A549 (cell line): ENCODE measurements around the gene GFOD2. TPM values are rescaled to one million over a fixed set of nuclear protein-coding genes. Genes with fewer than 3 reads are reported as not detected.

Experiments used
- ATAC-seq, 2 experiments: fragments of 200-7000 bp in 1 of 2; fragments of >200 bp in 1 of 2; cut with Nextera tagmentation in 1 of 2; cut with Tn5 transposase in 1 of 2; 3 replicates each; pipeline versions ENCODE4 v1.8.0 to v1.9.1; 2018 to 2020; ENCODE audit warnings: mild to moderate bottlenecking in 1 of 2, moderate library complexity in 1 of 2
- CTCF ChIA-PET: fragments of 300-600 bp; sonication (Branson Sonifier 250); formaldehyde crosslinking; extraction: SDS; loops from one replicate; lab custom pipeline; 2021; ENCODE audit warnings: antibody characterized with exemption, inconsistent platforms; lab: Yijun Ruan, JAX
- POLR2A ChIA-PET: fragments of 350-600 bp; formaldehyde crosslinking; extraction: SDS; loops from one replicate; lab custom pipeline; 2021; ENCODE audit warnings: antibody characterized with exemption, inconsistent platforms; lab: Yijun Ruan, JAX
- DNase-seq, 2 experiments: peaks; one replicate each; pipeline versions ENCODE4 v3.0.0 to v3.0.0-alpha.2; 2011 to 2016; ENCODE audit warnings: low read depth in 1 of 2, low spot score in 1 of 2
- FAIRE-seq: peaks from 2 replicates; lab custom pipeline; 2011; peaks lifted over from hg19 to GRCh38; lab: Jason Lieb, UNC
- H3K27ac ChIP-seq, 2 experiments: fragments of >200 bp; sonication (Bioruptor Twin); formaldehyde crosslinking; 3 replicates each; pipeline ENCODE4 v1.5.1; 2016 to 2017
- H3K4me1 ChIP-seq: fragments of >200 bp; sonication (Bioruptor Twin); formaldehyde crosslinking; 3 replicates; pipeline ENCODE4 v1.6.1; 2016
- H3K4me2 ChIP-seq: fragments of >200 bp; sonication (Bioruptor Twin); formaldehyde crosslinking; 3 replicates; pipeline ENCODE4 v1.6.1; 2016
- H3K4me3 ChIP-seq: fragments of >200 bp; sonication (Bioruptor Twin); formaldehyde crosslinking; 3 replicates; pipeline ENCODE4 v1.5.1; 2016
- H3K9me3 ChIP-seq: fragments of >200 bp; sonication (Bioruptor Twin); formaldehyde crosslinking; 3 replicates; pipeline ENCODE4 v1.6.1; 2016
- ATOH8 ChIP-seq: fragments of 250-450 bp; sonication (Bioruptor Pico); IDR thresholded peaks from 2 replicates; pipeline ENCODE4 v1.5.0; 2020; ENCODE audit warnings: low read depth, mild to moderate bottlenecking, moderate library complexity
- CBX2 ChIP-seq: fragments of 200-600 bp; sonication (generic); IDR thresholded peaks from 2 replicates; pipeline ENCODE4 v1.6.1; 2016; ENCODE audit warnings: low read depth, mild to moderate bottlenecking, borderline replicate concordance
- CTCF ChIP-seq: fragments of >200 bp; sonication (Bioruptor Twin); formaldehyde crosslinking; IDR thresholded peaks from 3 replicates; pipeline ENCODE4 v1.5.1; 2016
- EHMT2 ChIP-seq: fragments of 200-600 bp; sonication (generic); IDR thresholded peaks from 2 replicates; pipeline ENCODE4 v1.6.1; 2016; ENCODE audit warnings: antibody characterized with exemption, low read depth, mild to moderate bottlenecking, moderate library complexity
- ELK1 ChIP-seq: fragments of 150-350 bp; IDR thresholded peaks from 2 replicates; pipeline ENCODE4 v1.6.1; 2014; ENCODE audit warnings: low read depth, mild to moderate bottlenecking, low read length
- FOSB ChIP-seq: fragments of 250-450 bp; sonication (Bioruptor Pico); IDR thresholded peaks from 2 replicates; pipeline ENCODE4 v1.5.0; 2020; ENCODE audit warnings: mild to moderate bottlenecking, moderate library complexity
- HDAC2 ChIP-seq: fragments of 200-600 bp; sonication (generic); IDR thresholded peaks from 2 replicates; pipeline ENCODE4 v1.6.1; 2016
- HES2 ChIP-seq: fragments of >200 bp; sonication (Bioruptor Twin); formaldehyde crosslinking; IDR thresholded peaks from 2 replicates; pipeline ENCODE4 v1.6.1; 2016
- HEYL ChIP-seq: fragments of 250-450 bp; sonication (Bioruptor Pico); IDR thresholded peaks from 2 replicates; pipeline ENCODE4 v1.8.0; 2021; ENCODE audit warnings: mild to moderate bottlenecking, moderate library complexity
- HOXA7 ChIP-seq: fragments of 250-450 bp; sonication (Bioruptor Pico); IDR thresholded peaks from 2 replicates; pipeline ENCODE4 v1.5.0; 2020; ENCODE audit warnings: mild to moderate bottlenecking, moderate library complexity
- MAX ChIP-seq: IDR thresholded peaks from 2 replicates; pipeline ENCODE4 v1.6.1; 2012
- MAZ ChIP-seq: fragments of 150-350 bp; IDR thresholded peaks from 2 replicates; pipeline ENCODE4 v1.6.1; 2014; ENCODE audit warnings: antibody characterized with exemption, low read depth, low read length, borderline replicate concordance
- NPAS2 ChIP-seq: fragments of 250-450 bp; sonication (Bioruptor Pico); IDR thresholded peaks from 2 replicates; pipeline ENCODE4 v1.8.0; 2022; ENCODE audit warnings: mild to moderate bottlenecking, moderate library complexity, borderline replicate concordance
- PHF8 ChIP-seq: fragments of 200-600 bp; sonication (generic); IDR thresholded peaks from 2 replicates; pipeline ENCODE4 v1.6.1; 2016; ENCODE audit warnings: low read depth, mild to moderate bottlenecking, antibody characterized with exemption, moderate library complexity, borderline replicate concordance
- POLR2A ChIP-seq: IDR thresholded peaks from 2 replicates; pipeline ENCODE4 v1.6.1; 2012; ENCODE audit warnings: mild to moderate bottlenecking, low read length
- POLR2AphosphoS2 ChIP-seq: conservative IDR thresholded peaks from 2 replicates; pipeline ENCODE4 v1.6.1; 2012; ENCODE audit warnings: low read length, improper control_type of control experiment, inconsistent platforms
- RAD21 ChIP-seq, 2 experiments: fragments of >200 bp in 1 of 2; sonication (Bioruptor Twin) in 1 of 2; formaldehyde crosslinking in 1 of 2; IDR thresholded peaks in 1 of 2; conservative IDR thresholded peaks in 1 of 2; 2 replicates in 1 of 2; 3 replicates in 1 of 2; pipeline ENCODE4 v1.6.1; 2012 to 2018; ENCODE audit warnings: inconsistent platforms in 1 of 2
- RCOR1 ChIP-seq: fragments of 150-350 bp; IDR thresholded peaks from 2 replicates; pipeline ENCODE4 v1.6.1; 2014; ENCODE audit warnings: antibody characterized with exemption, low read length, low read depth
- REST ChIP-seq: fragments of 200-600 bp; sonication (generic); IDR thresholded peaks from 2 replicates; pipeline ENCODE4 v1.6.1; 2016; ENCODE audit warnings: antibody characterized with exemption, mild to moderate bottlenecking, moderate library complexity
- RFX5 ChIP-seq: fragments of 450-650 bp; IDR thresholded peaks from 2 replicates; pipeline ENCODE4 v1.7.1; 2014; ENCODE audit warnings: antibody characterized with exemption, mild to moderate bottlenecking, moderate library complexity
- SMC3 ChIP-seq: fragments of >200 bp; sonication (Bioruptor Twin); formaldehyde crosslinking; IDR thresholded peaks from 3 replicates; pipeline ENCODE4 v1.6.1; 2018; ENCODE audit warnings: inconsistent platforms
- WGBS: methylation state at CpG from one replicate; pipeline ENCODE4 v1.1.6; 2017; ENCODE audit errors: missing lambda C conversion rate; 5-methylcytosine and 5-hydroxymethylcytosine counted together
- polyA plus RNA-seq, 4 experiments: library from polyadenylated mRNA; depleted of rRNA in 3 of 4; stranded (reverse); fragments of >200 nt; fragmentation: RNase III in 1 of 4; extraction: RNeasy Plus Mini Kit Qiagen cat#74134 plus additional on column Dnase treatment in 1 of 4; gene quantifications; 2 replicates in 3 of 4; 3 replicates in 1 of 4; pipeline ENCODE4 v1.2.3, GENCODE V29; 2011 to 2017

GFOD2 gene
- polyA plus RNA-seq, 2 of the 4 experiments (the other 2 are of a cell fraction): 10.3 to 16.4 TPM

- POLR2A ChIA-PET: interaction anchor here (0.6 kb wide), 1 partner anchor 27 kb away, joined by 3 read pairs; no protein-coding TSS in a partner anchor
These were observed 51.2 kb downstream of the GFOD2 start for GRCh38 chr16:67667817-67668494.

GRCh38 chr16:67667453-67667816 is 51.7 kb downstream of the GFOD2 start:
- 86% methylated on average over 7 of the region's 10 CpGs for WGBS
- peaks cover 17% of the 10 kb centered on the region for H3K4me1 ChIP-seq
- ATAC-seq: no peak; a peak in 1 of 6 replicates

More at GRCh38 chr16:67667817-67668494, 51.2 kb downstream of the GFOD2 start:
- Histone ChIP-seq H3K4me2 (0 out of 3 replicates have a peak overlapping the region, but pooled peaks have one; percentile 22), H3K4me3 (no peak overlapping the region), H3K9me3 (no peaks in the 10 kb centered on the region), H3K4me1 (peaks cover 17% of the 10 kb centered on the region), H3K27ac (peak overlapping the region in 1 of 2 experiments; percentile 55; a peak in 3 of 6 replicates)
- WGBS: 49% methylated on average over 14 of the region's 18 CpGs
- DNase-seq (peak; percentile 93 to 98), ATAC-seq (peak; percentile 86 to 92), FAIRE-seq (no peak)
- TF ChIP-seq SMC3: peak; percentile 88
- peak; percentile 41; the same call in 1 of the 2 replicates for TF ChIP-seq MAX
- TF ChIP-seq POLR2A: no peak
- peak; percentile 57 to 65 for TF ChIP-seq RAD21 (conservative IDR thresholded peaks at IDR 0.05 in 1 of 2, IDR thresholded peaks at IDR 0.05 in 1 of 2)
- no peak for TF ChIP-seq RFX5
- peak; percentile 69 for TF ChIP-seq CTCF
- TF ChIP-seq FOSB: no peak
- no peak for TF ChIP-seq EHMT2
- CTCF ChIA-PET: interaction anchor here (0.6 to 16.7 kb wide), 48 partner anchors 8 to 218 kb away, joined by 3 to 174 read pairs (median 4); partner anchors contain the start of genes ACD, CARMIL2, CTCF and GFOD2

More at GRCh38 chr16:67667453-67667816, 51.7 kb downstream of the GFOD2 start:
- no peaks in the 10 kb centered on the region for H3K9me3 ChIP-seq
- ChIA-PET CTCF (interaction anchor here (0.7 to 16.7 kb wide), 33 partner anchors 8 to 215 kb away, joined by 3 to 174 read pairs (median 5); partner anchors contain the start of genes ACD, CARMIL2, CTCF and GFOD2), POLR2A (no interaction called here)
- no peak for TF ChIP-seq MAX
- no peak for TF ChIP-seq ELK1
- TF ChIP-seq POLR2AphosphoS2: no peak
- no peak for TF ChIP-seq CBX2
- no peak for TF ChIP-seq MAZ
- no peak for TF ChIP-seq ATOH8 (CRISPR knock-in tag)
- TF ChIP-seq POLR2A: no peak
- TF ChIP-seq HES2: no peak
- no peak for TF ChIP-seq HDAC2
- TF ChIP-seq HOXA7 (CRISPR knock-in tag): no peak
- no peak for TF ChIP-seq HEYL (CRISPR knock-in tag)
- no peak for TF ChIP-seq NPAS2
- TF ChIP-seq REST: no peak
- no peak for TF ChIP-seq RCOR1
- no peak for TF ChIP-seq PHF8
- no peak overlapping the region for H3K4me3 ChIP-seq
- H3K4me2 ChIP-seq: 0 out of 3 replicates have a peak overlapping the region, but pooled peaks have one; percentile 22
- FAIRE-seq (no peak), DNase-seq (no peak)
- peak overlapping the region in 1 of 2 experiments; percentile 55; a peak in 3 of 6 replicates for H3K27ac ChIP-seq
